ENCODE results near the gene DOK5.
A peak's percentile ranks its signal among the peaks of the same experiment; 100 is the strongest.

DOK5 gene

DNA sequence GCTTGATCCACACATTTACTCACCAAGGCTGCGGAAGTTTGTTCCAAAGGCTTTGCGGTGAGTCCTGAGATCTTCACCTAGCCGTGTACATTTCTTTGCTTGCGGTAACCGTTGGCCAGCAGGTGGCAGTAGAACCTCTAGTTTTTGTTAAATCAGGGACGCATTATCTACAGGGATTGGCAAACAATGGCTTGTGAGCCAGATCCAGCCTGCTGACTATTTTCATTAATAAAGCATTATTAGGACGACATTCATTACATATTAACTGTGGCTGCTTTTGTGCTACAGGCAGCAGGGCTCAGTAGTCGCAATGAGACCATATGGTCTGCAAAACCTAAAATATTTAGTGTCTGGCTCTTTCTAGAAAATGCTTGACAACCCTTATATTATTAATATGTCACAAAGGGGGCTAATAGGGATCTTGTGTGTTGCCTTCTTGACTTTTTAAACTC, 174.1 kb downstream of the DOK5 start:
- Histone ChIP-seq H3K27ac (ENCODE audit: low read depth, low read length) (no peak overlapping the region), H3K27me3 (ENCODE audit: control insufficient read depth, insufficient read depth, low read length) (no peaks in the 10 kb centered on the region), H3K4me1 (ENCODE audit: control insufficient read depth, insufficient read depth, low read length) (0 out of 2 replicates have a peak, but pooled peaks cover 7% of the 10 kb centered on the region), H3K4me3 (ENCODE audit: low read depth, low read length) (no peak overlapping the region), H3K36me3 (ENCODE audit: control insufficient read depth, insufficient read depth, low read length) (no peaks in the 10 kb centered on the region), H3K9me3 (ENCODE audit: control insufficient read depth, insufficient read depth, low read length) (no peaks in the 10 kb centered on the region), H3K9ac (ENCODE audit: low read depth, low read length) (no peak overlapping the region)

DNA sequence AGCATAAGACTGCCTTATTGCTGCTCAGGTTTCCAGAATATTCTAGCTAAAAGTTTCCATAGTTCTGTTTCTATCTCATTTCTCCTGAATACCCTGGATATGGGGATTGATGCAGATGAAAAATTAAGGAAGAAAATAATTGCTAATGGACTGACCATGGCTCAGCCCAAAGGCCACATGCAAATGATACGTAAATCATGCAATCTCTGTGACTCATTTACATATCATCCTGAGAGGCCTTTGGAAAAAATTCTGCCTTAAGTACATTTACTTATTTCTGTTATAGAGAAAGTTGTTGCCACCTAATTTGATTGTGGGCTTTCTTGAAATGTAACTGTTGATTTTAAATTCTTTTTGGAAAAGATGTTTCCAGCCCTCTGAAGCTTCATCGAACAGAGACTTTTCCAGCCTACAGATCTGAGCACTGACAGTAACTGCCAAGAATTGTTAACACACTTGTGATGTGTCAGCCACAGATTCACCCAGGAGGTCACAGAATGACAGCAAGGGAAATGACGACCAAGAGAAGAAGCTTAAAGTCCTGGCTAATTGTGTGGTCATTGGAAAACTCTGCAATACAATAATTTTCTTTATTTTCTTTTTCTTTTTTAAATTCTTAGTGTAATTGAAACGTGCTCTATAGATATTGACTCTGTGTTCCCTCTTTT, 174.8 kb downstream of the DOK5 start:
- Histone ChIP-seq H3K9me3 (ENCODE audit: control insufficient read depth, insufficient read depth, low read length) (no peaks in the 10 kb centered on the region), H3K27me3 (ENCODE audit: control insufficient read depth, insufficient read depth, low read length) (no peaks in the 10 kb centered on the region; the same call in 1 of the 2 replicates), H3K27ac (ENCODE audit: low read depth, low read length) (no peak overlapping the region), H3K4me1 (ENCODE audit: control insufficient read depth, insufficient read depth, low read length) (0 out of 2 replicates have a peak, but pooled peaks cover 7% of the 10 kb centered on the region), H3K9ac (ENCODE audit: low read depth, low read length) (no peak overlapping the region), H3K4me3 (ENCODE audit: low read depth, low read length) (no peak overlapping the region), H3K36me3 (ENCODE audit: control insufficient read depth, insufficient read depth, low read length) (no peaks in the 10 kb centered on the region)

DNA sequence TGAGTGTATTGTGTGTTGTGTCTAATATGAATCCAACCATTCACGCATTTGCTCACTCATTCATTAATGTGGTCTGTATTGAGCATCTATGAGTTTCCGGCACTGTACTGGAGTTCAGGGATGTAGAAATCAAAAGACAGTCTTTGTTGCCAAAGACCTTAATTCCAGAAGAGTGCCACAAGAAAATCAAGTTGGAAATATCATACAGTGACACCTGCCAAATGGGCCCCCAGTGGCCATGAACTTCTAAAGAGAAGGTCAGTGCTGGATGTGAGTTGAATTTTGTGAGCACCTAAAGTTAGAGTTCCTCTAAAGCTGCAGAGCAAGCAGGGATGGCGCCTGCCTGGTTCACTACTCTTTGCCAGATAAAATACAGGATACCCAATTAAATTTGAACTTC, 175.9 kb downstream of the DOK5 start:
- 0 out of 2 replicates have a peak, but pooled peaks cover 7% of the 10 kb centered on the region for H3K4me1 ChIP-seq (ENCODE audit: control insufficient read depth, insufficient read depth, low read length)
- H3K27me3 ChIP-seq (ENCODE audit: control insufficient read depth, insufficient read depth, low read length), result no peaks in the 10 kb centered on the region; the same call in 1 of the 2 replicates
- H3K4me3 ChIP-seq (ENCODE audit: low read depth, low read length), result no peak overlapping the region
- H3K36me3 ChIP-seq (ENCODE audit: control insufficient read depth, insufficient read depth, low read length), result no peaks in the 10 kb centered on the region
- no peak overlapping the region for H3K27ac ChIP-seq (ENCODE audit: low read depth, low read length)
- no peaks in the 10 kb centered on the region for H3K9me3 ChIP-seq (ENCODE audit: control insufficient read depth, insufficient read depth, low read length)
- no peak overlapping the region for H3K9ac ChIP-seq (ENCODE audit: low read depth, low read length)

DNA sequence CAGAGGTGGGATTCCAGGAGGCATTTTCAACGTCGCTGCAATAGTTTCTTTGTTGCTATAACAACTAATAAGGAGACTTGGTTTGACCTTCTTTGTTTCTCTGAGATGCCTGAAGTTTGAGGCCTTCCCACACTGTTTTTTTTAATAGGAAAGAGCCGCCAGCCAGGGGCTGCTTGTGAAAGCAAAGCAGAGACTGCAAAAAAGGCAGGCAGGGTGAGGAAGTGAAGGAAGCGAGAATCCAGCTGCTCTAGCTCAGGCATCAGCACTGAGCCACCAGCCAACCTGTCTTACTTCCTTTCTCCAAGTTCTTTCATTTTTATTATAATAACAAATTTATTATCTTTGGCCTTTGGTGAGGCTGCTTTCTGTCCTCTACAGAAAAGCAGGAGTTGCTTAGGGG, 179.1 kb downstream of the DOK5 start:
- H3K36me3 ChIP-seq (ENCODE audit: control insufficient read depth, insufficient read depth, low read length), result no peaks in the 10 kb centered on the region
- H3K4me3 ChIP-seq (ENCODE audit: low read depth, low read length), result no peak overlapping the region
- no peak overlapping the region for H3K27ac ChIP-seq (ENCODE audit: low read depth, low read length)
- H3K4me1 ChIP-seq (ENCODE audit: control insufficient read depth, insufficient read depth, low read length), result 0 out of 2 replicates have a peak, but pooled peaks cover 8% of the 10 kb centered on the region
- no peak overlapping the region for H3K9ac ChIP-seq (ENCODE audit: low read depth, low read length)
- H3K9me3 ChIP-seq (ENCODE audit: control insufficient read depth, insufficient read depth, low read length), result no peaks in the 10 kb centered on the region
- H3K27me3 ChIP-seq (ENCODE audit: control insufficient read depth, insufficient read depth, low read length), result no peaks in the 10 kb centered on the region; the same call in 1 of the 2 replicates

DNA sequence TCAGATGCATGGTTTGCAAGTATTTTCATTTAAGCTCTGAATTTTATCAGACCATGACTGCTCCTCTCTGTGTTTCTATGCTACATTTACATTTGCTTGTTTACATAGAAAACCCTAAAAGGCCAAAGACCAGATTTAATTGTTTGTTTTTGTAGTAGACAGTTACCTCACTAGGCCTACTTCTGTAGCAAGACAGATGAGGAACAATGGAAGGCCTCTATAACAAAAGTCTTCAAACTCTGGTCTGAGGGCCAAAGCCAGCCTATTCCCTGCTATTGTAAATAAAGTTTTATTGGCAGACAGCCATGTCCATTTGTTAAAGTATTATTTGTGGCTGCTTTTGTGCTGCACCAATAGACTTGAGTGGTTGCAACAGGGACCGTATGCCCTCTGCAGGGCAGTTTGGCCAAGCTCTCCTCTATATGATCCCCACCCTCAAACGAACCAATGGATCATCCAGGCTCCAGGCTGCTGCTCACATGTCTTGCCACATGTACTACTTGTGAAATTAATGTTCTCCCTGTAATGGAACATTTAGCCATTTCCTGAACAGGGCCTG, 182.0 kb downstream of the DOK5 start:
- Histone ChIP-seq H3K36me3 (ENCODE audit: control insufficient read depth, insufficient read depth, low read length) (no peaks in the 10 kb centered on the region), H3K4me3 (ENCODE audit: low read depth, low read length) (no peak overlapping the region), H3K9me3 (ENCODE audit: control insufficient read depth, insufficient read depth, low read length) (no peaks in the 10 kb centered on the region), H3K27me3 (ENCODE audit: control insufficient read depth, insufficient read depth, low read length) (peaks cover 20% of the 10 kb centered on the region), H3K4me1 (ENCODE audit: control insufficient read depth, insufficient read depth, low read length) (peaks cover 14% of the 10 kb centered on the region), H3K27ac (ENCODE audit: low read depth, low read length) (no peak overlapping the region), H3K9ac (ENCODE audit: low read depth, low read length) (no peak overlapping the region)

DNA sequence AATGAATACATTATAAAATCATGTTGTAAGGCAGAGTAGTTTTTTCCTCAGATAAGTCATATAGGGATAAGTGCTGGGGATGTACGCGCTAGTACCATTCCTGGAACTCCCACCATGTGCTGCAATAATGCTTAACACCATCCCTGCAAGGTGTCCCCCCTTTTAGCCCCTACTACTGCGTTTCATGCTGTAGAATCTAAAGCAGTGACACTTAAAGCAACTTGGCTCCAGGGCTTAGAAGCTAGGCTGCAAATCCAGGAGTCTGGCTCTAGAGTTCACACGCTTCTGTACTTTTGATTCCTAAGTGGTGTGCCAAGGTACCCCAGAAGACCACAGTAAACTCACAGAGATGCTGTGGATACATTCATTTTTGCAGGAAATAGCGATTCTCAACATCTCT, 183.1 kb downstream of the DOK5 start:
- peaks cover 31% of the 10 kb centered on the region for H3K27me3 ChIP-seq (ENCODE audit: control insufficient read depth, insufficient read depth, low read length)
- no peak overlapping the region for H3K9ac ChIP-seq (ENCODE audit: low read depth, low read length)
- H3K9me3 ChIP-seq (ENCODE audit: control insufficient read depth, insufficient read depth, low read length), result no peaks in the 10 kb centered on the region
- H3K27ac ChIP-seq (ENCODE audit: low read depth, low read length), result no peak overlapping the region
- H3K4me3 ChIP-seq (ENCODE audit: low read depth, low read length), result no peak overlapping the region
- H3K4me1 ChIP-seq (ENCODE audit: control insufficient read depth, insufficient read depth, low read length), result peaks cover 18% of the 10 kb centered on the region
- no peaks in the 10 kb centered on the region for H3K36me3 ChIP-seq (ENCODE audit: control insufficient read depth, insufficient read depth, low read length)

DNA sequence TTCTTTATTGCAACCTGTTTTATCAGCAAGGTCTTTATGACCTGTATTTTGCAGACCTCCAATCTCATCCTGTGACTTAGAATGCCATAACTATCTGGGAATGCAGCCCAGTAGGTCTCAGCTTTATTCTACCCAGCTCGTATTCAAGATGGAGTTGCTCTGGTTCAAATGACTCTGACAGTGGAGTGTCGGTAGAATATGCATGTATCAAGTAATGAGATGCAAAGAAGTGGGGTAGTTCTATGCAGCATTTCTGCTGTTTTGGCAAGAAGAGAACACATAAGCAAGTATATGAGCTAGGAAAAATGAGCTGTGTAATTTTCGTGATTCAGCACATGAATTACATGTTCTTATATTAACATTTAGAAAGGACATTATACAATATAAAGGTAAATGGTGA, 185.9 kb downstream of the DOK5 start:
- Histone ChIP-seq H3K4me3 (ENCODE audit: low read depth, low read length) (no peak overlapping the region), H3K4me1 (ENCODE audit: control insufficient read depth, insufficient read depth, low read length) (peaks cover 18% of the 10 kb centered on the region), H3K36me3 (ENCODE audit: control insufficient read depth, insufficient read depth, low read length) (no peaks in the 10 kb centered on the region), H3K9ac (ENCODE audit: low read depth, low read length) (no peak overlapping the region), H3K9me3 (ENCODE audit: control insufficient read depth, insufficient read depth, low read length) (no peaks in the 10 kb centered on the region), H3K27me3 (ENCODE audit: control insufficient read depth, insufficient read depth, low read length) (peaks cover 31% of the 10 kb centered on the region), H3K27ac (ENCODE audit: low read depth, low read length) (peak overlapping the region; percentile 81)

DNA sequence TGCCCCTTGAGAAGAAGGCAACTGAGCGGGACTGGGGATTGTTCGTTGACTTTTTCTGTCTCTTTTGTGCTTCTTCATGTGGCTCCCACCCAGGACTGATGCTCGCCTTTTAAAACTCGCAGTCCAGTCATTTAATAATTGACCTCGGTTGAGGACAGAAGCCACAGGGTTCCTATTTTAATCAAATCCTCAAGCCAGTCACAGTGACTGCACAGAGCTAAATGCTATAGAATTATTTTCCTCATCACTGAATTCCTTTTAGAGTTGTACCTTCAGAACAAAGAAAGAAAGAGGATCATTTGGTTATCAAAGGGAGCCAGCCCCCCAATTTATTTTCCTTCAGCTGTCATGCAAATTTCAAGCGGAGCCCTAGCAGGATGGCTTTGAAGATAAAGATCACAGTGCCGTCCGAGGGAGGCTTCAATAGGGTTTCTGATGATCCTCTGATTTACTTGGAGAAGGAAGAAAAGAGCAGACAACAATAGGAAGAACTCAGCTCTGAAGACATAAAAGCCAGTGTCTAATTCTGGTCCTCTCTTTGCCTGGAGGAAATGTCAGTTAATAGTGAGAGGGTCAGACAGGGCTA, 186.6 kb downstream of the DOK5 start:
- Histone ChIP-seq H3K4me3 (ENCODE audit: low read depth, low read length) (no peak overlapping the region), H3K36me3 (ENCODE audit: control insufficient read depth, insufficient read depth, low read length) (no peaks in the 10 kb centered on the region), H3K27me3 (ENCODE audit: control insufficient read depth, insufficient read depth, low read length) (peaks cover 31% of the 10 kb centered on the region), H3K4me1 (ENCODE audit: control insufficient read depth, insufficient read depth, low read length) (peaks cover 18% of the 10 kb centered on the region), H3K27ac (ENCODE audit: low read depth, low read length) (peak overlapping the region; percentile 81), H3K9ac (ENCODE audit: low read depth, low read length) (no peak overlapping the region), H3K9me3 (ENCODE audit: control insufficient read depth, insufficient read depth, low read length) (no peaks in the 10 kb centered on the region)

DNA sequence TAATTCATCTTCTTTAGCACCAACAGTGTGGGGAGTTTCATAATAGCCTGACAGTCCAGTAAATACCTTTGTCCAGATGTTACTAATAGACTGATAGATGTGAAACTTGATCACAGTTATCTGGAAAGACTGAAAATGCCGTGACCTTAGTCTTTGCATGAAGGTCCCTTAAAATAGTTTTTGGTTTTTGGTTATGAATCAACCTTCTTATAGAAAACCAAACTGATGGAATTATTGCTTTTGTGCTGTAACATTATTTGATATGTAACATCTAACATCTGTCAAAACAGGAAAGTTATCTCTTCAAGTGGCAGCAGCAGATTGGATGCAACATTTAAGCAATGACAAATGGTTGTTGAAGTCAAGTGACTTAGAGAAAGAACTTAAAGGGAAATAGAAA, 190.4 kb downstream of the DOK5 start:
- Histone ChIP-seq H3K27me3 (ENCODE audit: control insufficient read depth, insufficient read depth, low read length) (peaks cover 27% of the 10 kb centered on the region), H3K9me3 (ENCODE audit: control insufficient read depth, insufficient read depth, low read length) (no peaks in the 10 kb centered on the region), H3K9ac (ENCODE audit: low read depth, low read length) (no peak overlapping the region), H3K27ac (ENCODE audit: low read depth, low read length) (no peak overlapping the region), H3K36me3 (ENCODE audit: control insufficient read depth, insufficient read depth, low read length) (no peaks in the 10 kb centered on the region), H3K4me3 (ENCODE audit: low read depth, low read length) (no peak overlapping the region), H3K4me1 (ENCODE audit: control insufficient read depth, insufficient read depth, low read length) (peaks cover 14% of the 10 kb centered on the region)

DNA sequence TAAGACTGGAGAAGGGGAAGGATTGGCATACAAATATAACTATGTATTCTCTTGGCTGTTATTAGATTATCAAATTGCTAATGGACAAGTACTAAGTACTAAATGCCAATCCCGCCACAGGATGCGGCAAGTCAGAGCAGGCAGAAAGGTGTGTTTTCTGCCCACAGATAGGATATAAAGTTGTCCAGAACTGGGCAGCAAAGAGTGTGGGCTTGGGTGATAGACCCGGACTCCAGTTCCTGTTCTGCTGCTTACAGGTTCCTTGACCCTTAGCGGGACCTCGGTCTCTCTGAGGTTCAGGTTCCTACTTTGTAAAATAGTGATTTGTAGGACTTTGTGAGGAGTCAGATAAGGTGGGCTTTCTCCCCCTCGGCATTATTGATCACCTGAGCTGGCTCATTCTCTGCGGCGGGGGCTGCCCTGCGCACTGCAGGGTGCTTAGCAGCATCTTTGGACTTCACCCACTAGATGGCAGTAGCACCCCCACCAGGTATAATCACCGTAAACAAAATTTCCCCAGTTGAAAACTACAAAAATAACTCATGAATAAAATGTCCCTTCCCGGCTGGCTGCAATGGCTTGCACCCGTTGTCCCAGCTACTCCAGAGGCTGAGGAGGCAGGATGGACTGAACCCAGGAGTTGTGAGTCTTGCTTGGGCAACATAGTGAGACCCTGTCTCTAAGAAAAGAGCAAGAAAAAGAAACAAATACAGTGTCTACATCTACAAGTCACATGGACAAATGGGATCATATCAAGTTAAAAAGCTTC, 193.1 kb downstream of the DOK5 start:
- H3K27me3 ChIP-seq (ENCODE audit: control insufficient read depth, insufficient read depth, low read length), result peaks cover under 1% of the 10 kb centered on the region
- no peak overlapping the region for H3K27ac ChIP-seq (ENCODE audit: low read depth, low read length)
- no peaks in the 10 kb centered on the region for H3K4me1 ChIP-seq (ENCODE audit: control insufficient read depth, insufficient read depth, low read length)
- H3K9ac ChIP-seq (ENCODE audit: low read depth, low read length), result no peak overlapping the region
- no peaks in the 10 kb centered on the region for H3K9me3 ChIP-seq (ENCODE audit: control insufficient read depth, insufficient read depth, low read length)
- no peaks in the 10 kb centered on the region for H3K36me3 ChIP-seq (ENCODE audit: control insufficient read depth, insufficient read depth, low read length)
- H3K4me3 ChIP-seq (ENCODE audit: low read depth, low read length), result no peak overlapping the region

DNA sequence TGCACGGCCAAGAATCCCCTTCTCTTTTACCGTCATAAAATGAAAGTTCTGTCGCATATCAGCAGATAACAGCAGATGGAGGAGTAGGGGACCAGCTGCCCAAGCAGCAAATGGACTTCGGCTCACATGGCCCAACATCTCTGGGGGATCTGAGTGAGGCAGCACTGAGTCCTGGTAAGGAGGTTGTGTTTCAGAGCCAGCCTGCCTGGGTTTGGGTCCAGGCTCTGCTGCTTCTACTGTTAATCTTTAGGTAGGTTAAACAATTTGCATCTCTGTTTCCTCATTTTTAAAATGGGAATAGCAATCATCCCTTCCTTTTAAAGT, 193.6 kb downstream of the DOK5 start:
- Histone ChIP-seq H3K9ac (ENCODE audit: low read depth, low read length) (no peak overlapping the region), H3K36me3 (ENCODE audit: control insufficient read depth, insufficient read depth, low read length) (no peaks in the 10 kb centered on the region), H3K27me3 (ENCODE audit: control insufficient read depth, insufficient read depth, low read length) (no peaks in the 10 kb centered on the region; the same call in 1 of the 2 replicates), H3K4me1 (ENCODE audit: control insufficient read depth, insufficient read depth, low read length) (0 out of 2 replicates have a peak, but pooled peaks cover 4% of the 10 kb centered on the region), H3K9me3 (ENCODE audit: control insufficient read depth, insufficient read depth, low read length) (no peaks in the 10 kb centered on the region), H3K4me3 (ENCODE audit: low read depth, low read length) (no peak overlapping the region), H3K27ac (ENCODE audit: low read depth, low read length) (no peak overlapping the region)
